Measurements from ENCODE around the gene MCTP1. TPM values are rescaled to one million over a fixed set of nuclear protein-coding genes. Genes with fewer than 3 reads are reported as not detected.

Gene MCTP1
- total and polyA plus RNA-seq, 2 of the 8 experiments (the other 6 are each of a cell fraction or from before 2014, with no cell fraction given): 0.56 to 3.4 TPM

DNA sequence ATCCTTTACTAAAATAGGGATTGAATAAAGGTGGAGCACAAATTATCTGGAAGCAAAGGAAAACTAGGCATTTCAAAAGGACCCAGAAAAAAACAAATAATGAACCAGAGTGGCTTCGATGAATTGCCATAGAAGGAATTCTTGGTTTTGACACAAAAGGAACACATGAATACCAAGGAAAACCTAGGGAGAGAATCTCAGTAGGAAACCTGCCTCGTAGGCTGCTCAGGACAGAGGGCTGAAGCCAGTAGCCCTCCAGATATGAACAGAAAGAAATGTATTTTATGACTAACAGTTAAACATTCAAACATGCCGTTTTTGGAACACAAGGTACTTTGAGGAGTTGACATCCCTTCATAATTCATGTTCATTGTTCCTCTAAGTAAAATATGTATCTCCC, 420.9 kb downstream of the MCTP1 start (continued):
- TF ChIP-seq CHD7 (IDR thresholded peaks at IDR 0.05; ENCODE audit: insufficient replicate concordance, low read length): no peak
- no peak for TF ChIP-seq RFX5 (IDR thresholded peaks at IDR 0.05; ENCODE audit: borderline replicate concordance, low read depth, low read length)
- no peak for TF ChIP-seq MAFK (IDR thresholded peaks at IDR 0.05; ENCODE audit: low read depth, low read length)
- TF ChIP-seq USF2 (IDR thresholded peaks at IDR 0.05; ENCODE audit: low read length): no peak
- TF ChIP-seq SP1 (IDR thresholded peaks at IDR 0.05; ENCODE audit: low read depth, low read length): no peak

All from H1 (cell line).